Panc1 (cell line): ENCODE results near the gene RS1.

Experiments
- POLR2AphosphoS5 ChIP-seq: IDR thresholded peaks from 2 replicates; pipeline ENCODE4 v1.6.1; 2012; ENCODE audit warnings: mild to moderate bottlenecking, low read depth, low read length, moderate library complexity
- REST ChIP-seq, 2 experiments: IDR thresholded peaks; 2 replicates each; pipeline ENCODE4 v1.6.1; 2011 to 2012; ENCODE audit warnings: low read depth in 2 of 2, control low read depth in 1 of 2, low read length in 1 of 2, mild to moderate bottlenecking in 1 of 2, moderate library complexity in 1 of 2; ENCODE audit not compliant: insufficient read depth in 1 of 2
- SIN3A ChIP-seq: IDR thresholded peaks from 2 replicates; pipeline ENCODE4 v1.6.1; 2012; ENCODE audit warnings: low read depth, mild to moderate bottlenecking, low read length, moderate library complexity, borderline replicate concordance; ENCODE audit not compliant: insufficient read depth
- TF ChIP-seq, protein P1 (sequence below): fragments of 450-650 bp; IDR thresholded peaks from 2 replicates; pipeline ENCODE4 v1.5.1; 2017; ENCODE audit warnings: mild to moderate bottlenecking

DNA sequence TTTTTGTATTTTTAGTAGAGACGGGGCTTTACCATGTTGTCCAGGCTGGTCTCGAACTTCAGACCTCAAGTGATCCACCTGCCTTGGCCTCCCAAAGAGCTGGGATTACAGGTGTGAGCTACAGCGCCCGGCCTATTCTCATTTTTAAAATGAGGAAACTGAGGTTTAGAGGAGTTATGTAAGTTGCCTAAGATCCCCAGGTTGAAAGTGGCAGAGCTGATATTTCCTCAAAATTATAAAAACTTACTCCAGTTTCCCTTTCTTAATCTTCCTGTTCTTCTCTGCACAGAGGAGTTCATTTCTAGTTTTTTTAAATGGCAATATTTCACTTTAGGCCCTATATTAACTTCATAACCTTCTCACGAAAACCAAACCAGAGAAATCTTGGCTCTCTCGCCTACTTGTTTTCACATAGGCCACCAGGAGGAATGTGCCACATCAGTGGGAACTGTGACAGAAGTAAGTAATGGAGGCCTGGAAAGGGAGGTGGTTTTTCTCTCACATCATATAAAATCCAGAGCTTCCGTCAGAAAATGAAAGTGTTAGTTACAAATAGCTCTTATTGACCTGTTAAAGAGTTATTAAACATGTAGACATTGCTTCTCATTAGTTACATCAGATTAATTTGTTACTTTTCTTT, 16.1 kb upstream of the RS1 start:
- TF ChIP-seq, protein P1, sequence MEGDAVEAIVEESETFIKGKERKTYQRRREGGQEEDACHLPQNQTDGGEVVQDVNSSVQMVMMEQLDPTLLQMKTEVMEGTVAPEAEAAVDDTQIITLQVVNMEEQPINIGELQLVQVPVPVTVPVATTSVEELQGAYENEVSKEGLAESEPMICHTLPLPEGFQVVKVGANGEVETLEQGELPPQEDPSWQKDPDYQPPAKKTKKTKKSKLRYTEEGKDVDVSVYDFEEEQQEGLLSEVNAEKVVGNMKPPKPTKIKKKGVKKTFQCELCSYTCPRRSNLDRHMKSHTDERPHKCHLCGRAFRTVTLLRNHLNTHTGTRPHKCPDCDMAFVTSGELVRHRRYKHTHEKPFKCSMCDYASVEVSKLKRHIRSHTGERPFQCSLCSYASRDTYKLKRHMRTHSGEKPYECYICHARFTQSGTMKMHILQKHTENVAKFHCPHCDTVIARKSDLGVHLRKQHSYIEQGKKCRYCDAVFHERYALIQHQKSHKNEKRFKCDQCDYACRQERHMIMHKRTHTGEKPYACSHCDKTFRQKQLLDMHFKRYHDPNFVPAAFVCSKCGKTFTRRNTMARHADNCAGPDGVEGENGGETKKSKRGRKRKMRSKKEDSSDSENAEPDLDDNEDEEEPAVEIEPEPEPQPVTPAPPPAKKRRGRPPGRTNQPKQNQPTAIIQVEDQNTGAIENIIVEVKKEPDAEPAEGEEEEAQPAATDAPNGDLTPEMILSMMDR: no peak
- TF ChIP-seq REST (IDR thresholded peaks at IDR 0.05; ENCODE audit: insufficient read depth in 1 of 2, low read depth in 2 of 2, low read length in 1 of 2): no peak
- TF ChIP-seq SIN3A: no peak
- TF ChIP-seq POLR2AphosphoS5: no peak
